Spinal cord (tissue), 10 donors: ENCODE data around the gene FKTN. TPM values are rescaled to one million over a fixed set of nuclear protein-coding genes. Genes with fewer than 3 reads are reported as not detected.

Source experiments
- DNase-seq, 6 donors: peaks; one replicate each; pipeline versions ENCODE4 v3.0.0 to v3.0.0-alpha.2; 2013 to 2015; ENCODE audit warnings: low spot score in 6 of 6, low read depth in 4 of 6
- H3K27ac ChIP-seq: one replicate; pipeline ENCODE4 v1.5.1; 2013; ENCODE audit warnings: low read depth, low read length, control low read depth
- H3K27me3 ChIP-seq: one replicate; pipeline ENCODE4 v1.6.1; 2013; ENCODE audit warnings: low read length; ENCODE audit not compliant: control insufficient read depth, insufficient read depth
- H3K36me3 ChIP-seq: one replicate; pipeline ENCODE4 v1.6.1; 2013; ENCODE audit warnings: low read length; ENCODE audit not compliant: control insufficient read depth, insufficient read depth
- H3K4me1 ChIP-seq: one replicate; pipeline ENCODE4 v1.6.1; 2013; ENCODE audit warnings: low read length; ENCODE audit not compliant: control insufficient read depth, insufficient read depth
- H3K4me3 ChIP-seq: one replicate; pipeline ENCODE4 v1.5.1; 2013; ENCODE audit warnings: low read depth, low read length, control low read depth
- H3K9me3 ChIP-seq: one replicate; pipeline ENCODE4 v1.6.1; 2013; ENCODE audit warnings: low read length; ENCODE audit not compliant: control insufficient read depth, insufficient read depth
- WGBS: methylation state at CpG from one replicate; pipeline ENCODE4 v1.1.5; 2013; ENCODE audit warnings: missing lambda C conversion rate; ENCODE audit not compliant: insufficient coverage; 5-methylcytosine and 5-hydroxymethylcytosine counted together
- polyA plus RNA-seq, 2 donors: library from polyadenylated mRNA; unstranded; fragments of 120-200 nt; gene quantifications; one replicate each; pipeline ENCODE4 v1.2.1, GENCODE V29; 2013; ENCODE audit not compliant: insufficient read length in 2 of 2
- total RNA-seq, 2 donors: library from RNA; depleted of rRNA in 1 of 2; stranded (reverse); fragments of 120-200 nt in 1 of 2; fragments of >200 nt in 1 of 2; gene quantifications; one replicate each; pipeline versions ENCODE4 v1.2.3 to v1.2.4, GENCODE V29; 2013 to 2014
- donor health status: healthy.

Gene FKTN
- total and polyA plus RNA-seq, 4 donors = 20.2 to 37.7 (median 26.1) TPM

DNA sequence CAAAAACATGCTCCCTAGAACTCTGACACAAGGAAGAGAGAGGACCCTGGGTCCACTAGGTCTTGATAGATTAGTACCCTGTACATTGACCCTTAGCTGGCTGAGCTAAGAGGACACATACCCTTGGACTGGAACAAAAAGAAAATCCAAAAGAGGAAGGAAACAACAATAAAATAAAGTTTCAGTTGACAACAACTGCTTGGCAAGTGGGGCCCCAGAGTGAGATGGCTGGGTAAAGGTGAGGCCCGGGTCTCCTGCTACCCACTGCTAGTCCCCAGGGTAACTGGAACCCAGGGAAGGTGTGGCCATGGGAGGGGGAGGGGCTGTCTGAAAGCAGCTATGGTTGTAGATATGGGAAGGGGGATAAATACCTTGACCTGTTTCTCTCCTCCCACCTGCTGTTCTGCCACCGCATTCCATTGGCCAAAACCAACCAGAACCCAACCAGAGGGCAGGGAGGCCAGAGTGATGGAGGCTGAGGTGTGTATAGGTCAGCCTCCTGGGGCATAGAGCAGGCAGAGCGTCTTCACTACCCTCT, 116.0 kb downstream of the FKTN start:
- Histone ChIP-seq H3K4me3 (no peak overlapping the region), H3K4me1 (no peaks in the 10 kb centered on the region), H3K36me3 (no peaks in the 10 kb centered on the region), H3K27ac (no peak overlapping the region), H3K27me3 (no peaks in the 10 kb centered on the region), H3K9me3 (no peaks in the 10 kb centered on the region)
- DNase-seq = no peak
- 70% methylated on average over 1 of the region's 3 CpGs for WGBS

DNA sequence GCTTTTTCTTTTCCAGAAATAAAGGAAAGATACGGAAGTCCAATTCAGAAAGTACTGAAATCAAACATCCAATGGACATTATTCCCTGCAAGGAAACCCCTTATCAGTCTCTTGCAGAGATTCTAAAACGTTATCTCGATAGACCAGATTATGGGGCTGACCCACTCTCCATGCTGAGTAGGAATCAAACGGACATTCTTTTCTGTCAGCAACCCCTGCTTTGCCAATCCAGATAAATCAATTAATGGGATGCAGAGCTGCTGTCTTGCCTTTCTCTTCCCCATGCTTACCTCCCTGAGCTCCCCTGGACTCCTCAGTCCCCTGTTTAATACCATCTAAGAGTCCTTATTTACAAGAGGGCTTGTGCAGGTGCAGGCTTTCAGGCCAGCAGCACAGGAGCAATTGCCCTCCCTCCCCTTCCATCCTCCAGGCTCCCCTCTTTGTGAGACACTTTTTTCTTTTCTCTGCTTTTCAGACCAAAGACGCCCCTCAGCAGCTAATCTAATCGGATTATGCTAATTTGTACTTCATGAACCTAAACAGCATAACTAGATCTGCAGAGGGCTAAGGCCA, 118.5 kb downstream of the FKTN start:
- no peak overlapping the region for H3K4me3 ChIP-seq
- WGBS = 53% methylated on average over 5 of the region's 6 CpGs
- DNase-seq = no peak

GRCh38 chr9:105678163-105678562, 120.2 kb downstream of the FKTN start:
- Histone ChIP-seq H3K36me3 (no peaks in the 10 kb centered on the region), H3K4me1 (no peaks in the 10 kb centered on the region), H3K9me3 (no peaks in the 10 kb centered on the region), H3K4me3 (no peak overlapping the region), H3K27ac (no peak overlapping the region), H3K27me3 (no peaks in the 10 kb centered on the region)
- no peak for DNase-seq
- 100% methylated on average over 1 of the region's 1 CpG for WGBS

More for the DNA sequence above, 118.5 kb downstream of the FKTN start:
- Histone ChIP-seq H3K9me3 (no peaks in the 10 kb centered on the region), H3K27me3 (no peaks in the 10 kb centered on the region), H3K27ac (no peak overlapping the region), H3K4me1 (no peaks in the 10 kb centered on the region), H3K36me3 (no peaks in the 10 kb centered on the region)

DNA sequence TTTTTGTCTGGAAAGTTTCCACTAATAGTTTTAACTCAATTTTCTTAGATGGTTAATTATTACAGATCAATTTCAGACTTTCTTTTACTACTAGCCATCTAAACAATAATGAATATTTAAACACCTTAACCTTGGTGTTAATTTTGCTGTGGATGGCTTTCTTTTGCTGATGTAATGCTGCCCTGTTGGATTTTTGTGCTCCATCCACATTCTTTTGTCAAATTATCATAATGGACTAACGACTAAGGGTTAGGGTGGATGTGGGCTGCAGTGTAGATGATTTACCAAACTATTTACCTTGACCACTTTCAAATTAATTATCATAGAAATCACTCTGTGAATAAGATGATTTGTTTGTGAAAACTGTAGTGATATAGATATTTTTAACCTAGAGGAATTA, 120.8 kb downstream of the FKTN start:
- no peak for DNase-seq
- Histone ChIP-seq H3K27ac (no peak overlapping the region), H3K9me3 (no peaks in the 10 kb centered on the region), H3K36me3 (no peaks in the 10 kb centered on the region), H3K27me3 (no peaks in the 10 kb centered on the region), H3K4me1 (no peaks in the 10 kb centered on the region), H3K4me3 (no peak overlapping the region)
- no CpG with 5 or more reads among the region's 1 CpG for WGBS

GRCh38 chr9:105679257-105680022, 121.5 kb downstream of the FKTN start:
- no peak overlapping the region for H3K4me3 ChIP-seq

GRCh38 chr9:105681313-105681712, 123.4 kb downstream of the FKTN start:
- no CpG with 5 or more reads among the region's 2 CpGs for WGBS
- no peaks in the 10 kb centered on the region for H3K9me3 ChIP-seq
- H3K27me3 ChIP-seq = no peaks in the 10 kb centered on the region
- H3K4me3 ChIP-seq = no peak overlapping the region
- no peaks in the 10 kb centered on the region for H3K4me1 ChIP-seq
- no peak for DNase-seq
- H3K36me3 ChIP-seq = no peaks in the 10 kb centered on the region
- no peak overlapping the region for H3K27ac ChIP-seq

More at GRCh38 chr9:105679257-105680022, 121.5 kb downstream of the FKTN start:
- H3K27ac ChIP-seq = no peak overlapping the region
- DNase-seq = no peak
- no peaks in the 10 kb centered on the region for H3K9me3 ChIP-seq
- no peaks in the 10 kb centered on the region for H3K27me3 ChIP-seq
- 38% methylated on average over 2 of the region's 8 CpGs for WGBS
- no peaks in the 10 kb centered on the region for H3K4me1 ChIP-seq
- no peaks in the 10 kb centered on the region for H3K36me3 ChIP-seq

- WGBS = no CpG with 5 or more reads among the region's 1 CpG
Observed at GRCh38 chr9:105681724-105682123, 123.8 kb downstream of the FKTN start.

GRCh38 chr9:105683688-105684275, 125.9 kb downstream of the FKTN start:
- H3K27ac ChIP-seq = no peak overlapping the region
- no peak overlapping the region for H3K4me3 ChIP-seq
- WGBS = 67% methylated on average over 1 of the region's 1 CpG
- no peaks in the 10 kb centered on the region for H3K4me1 ChIP-seq
- H3K9me3 ChIP-seq = no peaks in the 10 kb centered on the region
- no peak for DNase-seq
- no peaks in the 10 kb centered on the region for H3K36me3 ChIP-seq
- H3K27me3 ChIP-seq = no peaks in the 10 kb centered on the region

More at GRCh38 chr9:105681724-105682123, 123.8 kb downstream of the FKTN start:
- Histone ChIP-seq H3K9me3 (no peaks in the 10 kb centered on the region), H3K27me3 (no peaks in the 10 kb centered on the region), H3K4me3 (no peak overlapping the region), H3K27ac (no peak overlapping the region), H3K36me3 (no peaks in the 10 kb centered on the region), H3K4me1 (no peaks in the 10 kb centered on the region)
- DNase-seq = no peak

GRCh38 chr9:105686936-105687335, 129.0 kb downstream of the FKTN start:
- DNase-seq = no peak
- WGBS = 90% methylated on average over 3 of the region's 4 CpGs
- Histone ChIP-seq H3K27ac (no peak overlapping the region), H3K9me3 (no peaks in the 10 kb centered on the region), H3K27me3 (peaks cover 7% of the 10 kb centered on the region), H3K4me3 (no peak overlapping the region), H3K4me1 (no peaks in the 10 kb centered on the region), H3K36me3 (no peaks in the 10 kb centered on the region)
